Inflammatory macrophage treated with lipopolysaccharide for 4 hours (primary cell): Measurements from ENCODE around the gene FAIM2.

Experiments used
- DNase-seq: peaks from one replicate; pipeline ENCODE4 v3.0.0-alpha.2; 2020

The FAIM2 gene

GRCh38 chr12:49821373-49822287, 82.1 kb downstream of the FAIM2 start:
- DNase-seq: no peak

GRCh38 chr12:49819786-49820185, 83.9 kb downstream of the FAIM2 start:
- no peak for DNase-seq

GRCh38 chr12:49818241-49818895, 85.3 kb downstream of the FAIM2 start:
- no peak for DNase-seq
